Parathyroid adenoma (tissue), 2 donors: ENCODE measurements around the gene SMC5.
A peak's percentile ranks its signal among the peaks of the same experiment; 100 is the strongest.

ENCODE experiments used
- H2AFZ ChIP-seq: fragments of 300-600 bp; sonication (generic); one replicate; pipeline ENCODE4 v1.7.0; 2017; ENCODE audit warnings: antibody characterized with exemption, mild to moderate bottlenecking
- H3K27ac ChIP-seq: fragments of 300-600 bp; sonication (generic); one replicate; pipeline ENCODE4 v1.7.0; 2017
- H3K27me3 ChIP-seq: fragments of 300-600 bp; sonication (generic); one replicate; pipeline ENCODE4 v1.7.0; 2017; ENCODE audit warnings: low read length; ENCODE audit not compliant: control insufficient read depth, insufficient read depth
- H3K36me3 ChIP-seq: fragments of 300-600 bp; sonication (generic); one replicate; pipeline ENCODE4 v1.7.0; 2017; ENCODE audit warnings: low read length; ENCODE audit not compliant: control insufficient read depth, insufficient read depth
- H3K4me1 ChIP-seq: fragments of 300-600 bp; sonication (generic); one replicate; pipeline ENCODE4 v1.7.0; 2017; ENCODE audit warnings: control low read depth
- H3K4me2 ChIP-seq: fragments of 300-600 bp; sonication (generic); one replicate; pipeline ENCODE4 v1.7.0; 2017; ENCODE audit warnings: low read length
- H3K4me3 ChIP-seq: fragments of 300-600 bp; sonication (generic); one replicate; pipeline ENCODE4 v1.7.0; 2017; ENCODE audit warnings: low read depth, low read length
- H3K79me2 ChIP-seq: fragments of 300-600 bp; sonication (generic); one replicate; pipeline ENCODE4 v1.7.0; 2017; ENCODE audit warnings: control low read depth
- H3K9ac ChIP-seq: fragments of 300-600 bp; sonication (generic); one replicate; pipeline ENCODE4 v1.7.0; 2017; ENCODE audit warnings: mild to moderate bottlenecking
- H3K9me3 ChIP-seq: fragments of 300-600 bp; sonication (generic); one replicate; pipeline ENCODE4 v1.7.0; 2017; ENCODE audit warnings: low read length; ENCODE audit not compliant: control insufficient read depth
- TF ChIP-seq, protein P1 (sequence below): fragments of 300-600 bp; sonication (generic); IDR thresholded peaks from one replicate; pipeline ENCODE4 v1.7.0; 2017; ENCODE audit warnings: antibody characterized with exemption, mild to moderate bottlenecking
- donor health status: primary hyperparathyroidism.

SMC5 gene

DNA sequence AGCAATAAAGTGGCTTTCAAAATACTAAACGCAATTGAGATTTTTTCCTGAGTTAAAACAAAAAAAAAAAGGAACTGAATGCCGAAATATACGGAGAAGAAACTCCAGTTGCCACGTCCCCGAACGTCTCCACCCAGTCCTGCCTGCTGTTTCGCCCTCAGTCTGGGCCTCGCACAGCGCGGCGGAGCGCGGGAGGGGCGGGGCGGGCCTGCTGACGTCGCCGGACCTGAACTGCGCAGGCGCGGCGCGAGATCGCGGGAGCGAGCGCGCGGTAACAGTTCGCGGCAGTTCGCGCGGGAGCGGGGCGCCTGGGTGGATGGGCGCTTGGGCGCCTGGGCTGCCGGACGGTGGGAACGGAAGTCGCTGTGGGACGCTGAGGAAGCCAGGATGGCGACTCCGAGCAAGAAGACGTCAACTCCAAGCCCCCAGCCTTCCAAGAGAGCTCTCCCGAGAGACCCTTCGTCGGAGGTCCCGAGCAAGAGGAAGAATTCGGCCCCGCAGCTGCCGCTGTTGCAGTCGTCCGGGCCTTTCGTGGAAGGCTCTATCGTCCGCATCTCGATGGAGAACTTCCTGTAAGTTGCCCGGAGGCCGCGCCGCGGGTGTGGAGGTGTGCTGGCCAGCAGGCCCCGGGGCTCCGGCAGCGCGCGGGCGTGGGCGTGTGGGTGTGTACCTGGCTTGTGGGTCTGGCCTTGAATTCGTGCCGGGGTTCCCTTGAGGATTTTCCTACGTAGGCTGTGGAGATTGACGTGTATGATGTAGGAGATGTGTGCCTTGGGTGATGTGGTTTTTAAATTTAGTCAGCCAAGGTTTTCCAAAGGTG is at the start of gene SMC5:
TSS of gene SMC5 (plus strand) at position 287 of the 820 bp plus-strand sequence. CDS start at position 388, 101 bp downstream.
- Histone ChIP-seq H3K36me3 (no peaks in the 10 kb centered on the region), H3K4me3 (peak within 1 kb of the TSS; percentile 90), H3K27me3 (no peaks in the 10 kb centered on the region), H2AFZ (peak within 1 kb of the TSS; percentile 93), H3K9ac (peak within 1 kb of the TSS; percentile 80), H3K27ac (peak within 1 kb of the TSS; percentile 93), H3K4me2 (peak within 1 kb of the TSS; percentile 77), H3K79me2 (peaks cover 19% of the 10 kb centered on the region), H3K9me3 (no peaks in the 10 kb centered on the region), H3K4me1 (no peaks in the 10 kb centered on the region)
- TF ChIP-seq, protein P1, sequence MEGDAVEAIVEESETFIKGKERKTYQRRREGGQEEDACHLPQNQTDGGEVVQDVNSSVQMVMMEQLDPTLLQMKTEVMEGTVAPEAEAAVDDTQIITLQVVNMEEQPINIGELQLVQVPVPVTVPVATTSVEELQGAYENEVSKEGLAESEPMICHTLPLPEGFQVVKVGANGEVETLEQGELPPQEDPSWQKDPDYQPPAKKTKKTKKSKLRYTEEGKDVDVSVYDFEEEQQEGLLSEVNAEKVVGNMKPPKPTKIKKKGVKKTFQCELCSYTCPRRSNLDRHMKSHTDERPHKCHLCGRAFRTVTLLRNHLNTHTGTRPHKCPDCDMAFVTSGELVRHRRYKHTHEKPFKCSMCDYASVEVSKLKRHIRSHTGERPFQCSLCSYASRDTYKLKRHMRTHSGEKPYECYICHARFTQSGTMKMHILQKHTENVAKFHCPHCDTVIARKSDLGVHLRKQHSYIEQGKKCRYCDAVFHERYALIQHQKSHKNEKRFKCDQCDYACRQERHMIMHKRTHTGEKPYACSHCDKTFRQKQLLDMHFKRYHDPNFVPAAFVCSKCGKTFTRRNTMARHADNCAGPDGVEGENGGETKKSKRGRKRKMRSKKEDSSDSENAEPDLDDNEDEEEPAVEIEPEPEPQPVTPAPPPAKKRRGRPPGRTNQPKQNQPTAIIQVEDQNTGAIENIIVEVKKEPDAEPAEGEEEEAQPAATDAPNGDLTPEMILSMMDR: no peak

DNA sequence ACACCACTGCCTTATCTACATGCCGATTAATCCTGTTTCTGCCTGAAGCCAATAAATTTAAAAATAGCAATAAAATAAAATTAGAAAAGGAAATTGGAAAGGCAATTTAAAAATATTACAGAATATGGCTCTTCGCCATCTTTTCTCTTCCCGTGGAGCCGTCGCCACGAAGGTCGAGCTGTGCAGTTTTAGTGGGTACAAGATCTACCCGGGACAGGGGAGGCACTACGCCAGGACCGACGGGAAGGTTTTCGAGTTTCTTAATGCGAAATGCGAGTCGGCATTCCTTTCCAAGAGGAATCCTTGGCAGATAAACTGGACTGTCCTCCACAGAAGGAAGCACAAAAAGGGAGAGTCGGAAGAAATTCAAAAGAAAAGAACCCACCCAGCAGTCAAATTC is 41.7 kb upstream of the SMC5 start:
- TF ChIP-seq, protein P1: no peak
- Histone ChIP-seq H3K27me3 (no peaks in the 10 kb centered on the region), H3K27ac (no peak overlapping the region), H3K9ac (no peak overlapping the region), H3K36me3 (no peaks in the 10 kb centered on the region), H3K79me2 (no peaks in the 10 kb centered on the region), H3K4me2 (no peak overlapping the region), H3K4me1 (no peaks in the 10 kb centered on the region), H3K4me3 (no peak overlapping the region), H2AFZ (no peak overlapping the region), H3K9me3 (no peaks in the 10 kb centered on the region)

DNA sequence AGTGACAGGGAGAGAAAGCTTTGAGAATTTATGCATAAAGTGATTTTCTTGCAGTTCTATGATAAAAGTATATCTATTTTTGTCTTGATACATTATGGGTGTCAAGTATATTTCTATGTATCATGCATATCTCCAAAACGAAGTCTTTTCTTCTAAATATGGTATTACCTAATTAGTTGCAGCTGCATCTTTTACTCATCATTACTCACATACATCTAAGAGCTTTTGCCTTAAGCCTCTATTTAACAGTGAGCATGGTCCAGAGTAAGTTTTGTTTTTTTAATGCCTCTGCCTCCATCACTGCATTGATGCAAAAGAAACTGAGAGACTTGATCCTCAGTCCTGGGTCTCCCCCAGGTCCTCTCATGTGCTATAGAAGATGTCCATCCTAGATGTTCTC is 40.0 kb upstream of the SMC5 start:
- Histone ChIP-seq H3K4me2 (no peak overlapping the region), H3K27me3 (no peaks in the 10 kb centered on the region), H2AFZ (no peak overlapping the region), H3K36me3 (no peaks in the 10 kb centered on the region), H3K4me1 (no peaks in the 10 kb centered on the region), H3K4me3 (no peak overlapping the region), H3K79me2 (no peaks in the 10 kb centered on the region), H3K9me3 (no peaks in the 10 kb centered on the region), H3K9ac (no peak overlapping the region), H3K27ac (no peak overlapping the region)
- TF ChIP-seq, protein P1: no peak

DNA sequence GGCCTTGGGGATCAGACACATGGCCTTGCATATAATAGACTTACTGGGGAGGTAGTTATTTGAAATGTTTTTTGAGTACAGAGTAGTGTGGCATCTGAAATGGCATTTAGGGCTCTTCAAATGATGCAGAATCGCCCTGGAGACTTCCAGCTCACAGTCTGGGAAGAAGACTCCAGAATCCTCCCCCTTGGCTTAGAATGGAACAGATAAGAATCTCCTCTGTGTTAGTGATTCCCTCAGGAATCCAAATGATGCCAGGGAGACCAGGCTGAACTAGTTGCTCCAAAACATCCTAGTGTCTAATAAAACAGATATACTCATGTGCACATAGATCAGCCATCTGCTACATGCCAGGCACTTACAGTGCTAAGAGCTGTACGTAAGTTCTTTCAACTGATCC is 38.6 kb upstream of the SMC5 start:
- TF ChIP-seq, protein P1: no peak
- H3K4me1 ChIP-seq: no peaks in the 10 kb centered on the region
- H3K9me3 ChIP-seq: no peaks in the 10 kb centered on the region
- no peak overlapping the region for H3K4me2 ChIP-seq
- no peaks in the 10 kb centered on the region for H3K27me3 ChIP-seq
- H3K36me3 ChIP-seq: no peaks in the 10 kb centered on the region
- no peak overlapping the region for H3K9ac ChIP-seq
- H3K27ac ChIP-seq: no peak overlapping the region
- no peaks in the 10 kb centered on the region for H3K79me2 ChIP-seq
- H2AFZ ChIP-seq: no peak overlapping the region
- H3K4me3 ChIP-seq: no peak overlapping the region

DNA sequence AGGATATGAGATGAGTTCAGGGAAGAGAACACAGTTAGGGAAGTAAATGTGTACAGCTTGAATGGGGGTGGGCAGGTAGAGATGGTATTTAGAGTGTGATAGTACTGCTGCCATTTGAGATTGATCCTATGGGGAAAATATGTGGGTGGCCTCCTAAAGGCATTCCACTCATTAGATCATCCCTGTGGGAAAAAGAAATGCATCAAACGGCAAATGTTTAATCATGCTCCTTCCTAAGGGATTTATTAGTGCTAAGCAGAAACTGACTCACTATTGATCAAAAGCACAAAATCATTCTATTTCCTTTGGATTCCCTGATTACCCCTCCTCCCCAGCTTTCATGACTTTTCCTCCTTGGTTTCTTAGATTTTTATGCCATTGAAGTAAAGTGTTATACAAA is 36.4 kb upstream of the SMC5 start:
- H3K27ac ChIP-seq: no peak overlapping the region
- no peak overlapping the region for H3K4me2 ChIP-seq
- no peak overlapping the region for H3K4me3 ChIP-seq
- no peaks in the 10 kb centered on the region for H3K4me1 ChIP-seq
- H3K27me3 ChIP-seq: no peaks in the 10 kb centered on the region
- H2AFZ ChIP-seq: no peak overlapping the region
- no peaks in the 10 kb centered on the region for H3K9me3 ChIP-seq
- no peak overlapping the region for H3K9ac ChIP-seq
- no peaks in the 10 kb centered on the region for H3K36me3 ChIP-seq
- TF ChIP-seq, protein P1: no peak
- H3K79me2 ChIP-seq: no peaks in the 10 kb centered on the region
